Hepatocyte (in vitro differentiated cells): ENCODE results near the gene MAP2K3.
"Not testable (repeated sequence)": the region's sequence is repeated elsewhere in the genome, so short reads cannot be mapped to it uniquely, and the experiment has no call there.

ENCODE experiments used
- CTCF ChIP-seq: fragments of 200-600 bp; sonication (generic); IDR thresholded peaks from 2 replicates; pipeline ENCODE4 v1.5.1; 2016; ENCODE audit warnings: antibody characterized with exemption, mild to moderate bottlenecking; ENCODE audit not compliant: poor library complexity
- EZH2 ChIP-seq: fragments of 200-600 bp; sonication (generic); IDR thresholded peaks from 2 replicates; pipeline ENCODE4 v1.6.1; 2016; ENCODE audit warnings: antibody characterized with exemption, mild to moderate bottlenecking, borderline replicate concordance
- EZH2phosphoT487 ChIP-seq: fragments of 200-600 bp; sonication (generic); IDR thresholded peaks from one replicate; pipeline ENCODE4 v1.6.1; 2018; ENCODE audit warnings: antibody characterized with exemption, mild to moderate bottlenecking, low read depth, moderate library complexity; ENCODE audit not compliant: unreplicated experiment, severe bottlenecking

GRCh38 chr17:21323257-21324111 is 39.0 kb downstream of the MAP2K3 start:
- TF ChIP-seq CTCF, EZH2, EZH2phosphoT487: not testable (repeated sequence)
